Heart left ventricle (tissue), 13 donors: Measurements from ENCODE around the gene COQ5.

ENCODE experiments used
- CTCF ChIP-seq, 12 donors: fragments of 200-600 bp; sonication (generic) in 4 of 12; IDR thresholded peaks; one replicate each; pipeline versions ENCODE4 v1.5.0 to v1.8.0; 2018 to 2022; ENCODE audit warnings: antibody characterized with exemption in 12 of 12, mild to moderate bottlenecking in 5 of 12
- POLR2A ChIP-seq, 2 donors: fragments of 450-650 bp; IDR thresholded peaks; one replicate each; pipeline ENCODE4 v1.6.1; 2017; ENCODE audit warnings: antibody characterized with exemption in 2 of 2, mild to moderate bottlenecking in 2 of 2, moderate library complexity in 2 of 2
- donor health status: ischemic (EF 13 %, LVEDD 7.1; RV severe dilation, severe dysfunction).
- donor health status: DM: no; HTN: yes; CAD: no.
- donor health status: DM: no; HTN: no; CAD: no.
- donor health status: ischemic (EF 25% LVEDD 6.9; RV normal size, moderate dysfunction).
- donor health status: ischemic (EF 25% LVEDD 5.7; RV mildly dilated, moderate dysfunction).
- donor health status: ischemic (EF 35%, LVEDD 5.7; RV mildly dilated, moderate dysfunction).
- donor health status: nonischemic (EF 11% LVEDD 7.7; RV severe dilation, severe dysfunction).
- donor health status: DM: yes; HTN: yes; CAD: no.
- donor health status: PGD.
- donor health status: ischemic (EF 29% LVEDD 5.4; RV normal size, mild dysfunction).
- donor health status: nonischemic (EF 23%, LVEDD 6.1; RV moderate dilation, normal function).

- TF ChIP-seq POLR2A (IDR thresholded peaks at IDR 0.05) (no peak), CTCF (IDR thresholded peaks at IDR 0.05) (no peak)
Measured at GRCh38 chr12:120544691-120545090, 15.7 kb upstream of the COQ5 start.
